Smooth muscle cell (in vitro differentiated cells): ENCODE data around the gene PCED1A. TPM values are rescaled to one million over a fixed set of nuclear protein-coding genes. Genes with fewer than 3 reads are reported as not detected.

Experiments used
- DNase-seq: peaks from one replicate; lab custom pipeline; 2025; ENCODE audit not compliant: unreplicated experiment; lab: John Stamatoyannopoulos, UW
- H2AFZ ChIP-seq: fragments of 200-600 bp; sonication (generic); 2 replicates; pipeline ENCODE4 v1.6.0; 2016; ENCODE audit warnings: antibody characterized with exemption, low read depth, mild to moderate bottlenecking
- H3F3A ChIP-seq: fragments of 200-600 bp; sonication (generic); 2 replicates; pipeline ENCODE4 v1.6.0; 2017; ENCODE audit warnings: antibody characterized with exemption, low read depth
- H3K27ac ChIP-seq: fragments of 200-600 bp; sonication (generic); 2 replicates; pipeline ENCODE4 v1.5.1; 2016; ENCODE audit warnings: low read depth, mild to moderate bottlenecking
- H3K27me3 ChIP-seq: fragments of 200-600 bp; sonication (generic); 2 replicates; pipeline ENCODE4 v1.6.1; 2016; ENCODE audit warnings: low read depth, mild to moderate bottlenecking
- H3K36me3 ChIP-seq: fragments of 200-600 bp; sonication (generic); 2 replicates; pipeline ENCODE4 v1.5.1; 2016; ENCODE audit warnings: low read depth
- H3K4me1 ChIP-seq: fragments of 200-600 bp; sonication (generic); 2 replicates; pipeline ENCODE4 v1.5.1; 2016; ENCODE audit warnings: low read depth
- H3K4me2 ChIP-seq: fragments of 200-600 bp; sonication (generic); 2 replicates; pipeline ENCODE4 v1.6.0; 2016; ENCODE audit warnings: mild to moderate bottlenecking
- H3K4me3 ChIP-seq: fragments of 200-600 bp; sonication (generic); 2 replicates; pipeline ENCODE4 v1.5.1; 2016; ENCODE audit warnings: mild to moderate bottlenecking
- H3K79me2 ChIP-seq: fragments of 200-600 bp; sonication (generic); 2 replicates; pipeline ENCODE4 v1.6.0; 2016; ENCODE audit warnings: low read depth, mild to moderate bottlenecking
- H3K9ac ChIP-seq: fragments of 200-600 bp; sonication (generic); 2 replicates; pipeline ENCODE4 v1.6.0; 2016; ENCODE audit warnings: low read depth
- H3K9me3 ChIP-seq: fragments of 200-600 bp; sonication (generic); replicated peaks from 2 replicates; pipeline ENCODE4 v1.5.1; 2016; ENCODE audit warnings: low read depth
- H4K20me1 ChIP-seq: fragments of 200-600 bp; sonication (generic); 2 replicates; pipeline ENCODE4 v1.6.0; 2016; ENCODE audit warnings: low read depth
- WGBS: methylation state at CpG from one replicate; pipeline ENCODE4 v1.1.7; 2016; ENCODE audit warnings: low lambda C conversion rate; 5-methylcytosine and 5-hydroxymethylcytosine counted together
- polyA plus RNA-seq: library from polyadenylated mRNA; unstranded; fragments of >200 nt; fragmentation: Nextera tagmentation; extraction: Ambion mirVana; gene quantifications from 2 replicates; pipeline ENCODE4 v1.2.1, GENCODE V29; 2016
- total RNA-seq: library from RNA; depleted of rRNA; stranded (reverse); fragments of >200 nt; gene quantifications from 2 replicates; pipeline ENCODE4 v1.2.3, GENCODE V29; 2014
- TF ChIP-seq, protein P1 (sequence below): fragments of 200-600 bp; sonication (generic); IDR thresholded peaks from 2 replicates; pipeline ENCODE4 v1.5.1; 2017; ENCODE audit warnings: borderline replicate concordance, mild to moderate bottlenecking, antibody characterized with exemption; ENCODE audit not compliant: insufficient read depth, poor library complexity, severe bottlenecking

The PCED1A gene
- total and polyA plus RNA-seq, 2 experiments from 2014 or later = 18.7 to 46.7 TPM

DNA sequence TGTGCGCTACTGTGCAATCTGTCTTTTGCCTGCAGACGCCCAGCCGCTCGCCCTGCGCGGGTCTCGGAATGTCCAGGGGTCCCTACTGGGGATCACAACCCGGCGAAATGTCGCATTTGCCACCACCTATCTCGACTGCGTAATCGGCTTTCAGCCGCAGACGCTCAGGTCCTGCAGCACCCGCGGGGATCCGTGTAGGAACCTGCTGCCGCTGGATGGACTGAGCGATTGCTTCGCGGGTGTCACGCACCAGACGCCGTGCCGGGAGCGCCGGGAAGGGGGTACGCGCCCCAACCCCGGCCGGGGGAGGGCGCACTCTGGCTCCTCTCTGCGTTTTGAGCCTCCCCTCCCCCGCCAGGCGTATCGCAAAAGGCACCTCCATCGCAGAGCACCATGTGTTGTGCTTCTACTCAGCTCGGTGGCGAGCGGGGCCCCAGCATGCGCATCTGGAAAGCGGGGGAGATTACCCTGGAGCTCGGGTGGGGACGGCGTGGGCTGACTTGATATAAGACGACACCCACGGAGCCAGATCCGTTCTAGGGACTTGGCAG, 32.1 kb upstream of the PCED1A start:
- peak; percentile 36 for DNase-seq
- no peak overlapping the region for H3K9ac ChIP-seq
- peaks cover 25% of the 10 kb centered on the region for H3K4me1 ChIP-seq
- peaks cover 32% of the 10 kb centered on the region for H4K20me1 ChIP-seq
- H3F3A ChIP-seq = peaks cover 14% of the 10 kb centered on the region
- H2AFZ ChIP-seq = peak overlapping the region; percentile 73
- H3K27ac ChIP-seq = no peak overlapping the region
- H3K79me2 ChIP-seq = peaks cover 37% of the 10 kb centered on the region
- peak overlapping the region; percentile 99 for H3K4me2 ChIP-seq
- no peaks in the 10 kb centered on the region for H3K36me3 ChIP-seq
- H3K9me3 ChIP-seq = no peaks in the 10 kb centered on the region
- peak overlapping the region; percentile 95 for H3K4me3 ChIP-seq
- TF ChIP-seq, protein P1, sequence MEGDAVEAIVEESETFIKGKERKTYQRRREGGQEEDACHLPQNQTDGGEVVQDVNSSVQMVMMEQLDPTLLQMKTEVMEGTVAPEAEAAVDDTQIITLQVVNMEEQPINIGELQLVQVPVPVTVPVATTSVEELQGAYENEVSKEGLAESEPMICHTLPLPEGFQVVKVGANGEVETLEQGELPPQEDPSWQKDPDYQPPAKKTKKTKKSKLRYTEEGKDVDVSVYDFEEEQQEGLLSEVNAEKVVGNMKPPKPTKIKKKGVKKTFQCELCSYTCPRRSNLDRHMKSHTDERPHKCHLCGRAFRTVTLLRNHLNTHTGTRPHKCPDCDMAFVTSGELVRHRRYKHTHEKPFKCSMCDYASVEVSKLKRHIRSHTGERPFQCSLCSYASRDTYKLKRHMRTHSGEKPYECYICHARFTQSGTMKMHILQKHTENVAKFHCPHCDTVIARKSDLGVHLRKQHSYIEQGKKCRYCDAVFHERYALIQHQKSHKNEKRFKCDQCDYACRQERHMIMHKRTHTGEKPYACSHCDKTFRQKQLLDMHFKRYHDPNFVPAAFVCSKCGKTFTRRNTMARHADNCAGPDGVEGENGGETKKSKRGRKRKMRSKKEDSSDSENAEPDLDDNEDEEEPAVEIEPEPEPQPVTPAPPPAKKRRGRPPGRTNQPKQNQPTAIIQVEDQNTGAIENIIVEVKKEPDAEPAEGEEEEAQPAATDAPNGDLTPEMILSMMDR = peak; percentile 9
- H3K27me3 ChIP-seq = no peaks in the 10 kb centered on the region
- WGBS = under 1% methylated on average over 48 of the region's 49 CpGs

GRCh38 chr20:2871661-2872458, 31.4 kb upstream of the PCED1A start:
- Histone ChIP-seq H3K27ac (no peak overlapping the region), H3K4me1 (peaks cover 25% of the 10 kb centered on the region), H3K9me3 (no peaks in the 10 kb centered on the region), H4K20me1 (peaks cover 25% of the 10 kb centered on the region), H3K27me3 (no peaks in the 10 kb centered on the region), H3K79me2 (peaks cover 33% of the 10 kb centered on the region), H2AFZ (no peak overlapping the region), H3K4me2 (peak overlapping the region; percentile 99), H3K4me3 (peak overlapping the region; percentile 95), H3K36me3 (no peaks in the 10 kb centered on the region), H3K9ac (no peak overlapping the region), H3F3A (peaks cover 14% of the 10 kb centered on the region)
- TF ChIP-seq, protein P1 = no peak
- 42% methylated on average over 29 of the region's 34 CpGs for WGBS
- DNase-seq = no peak

GRCh38 chr20:2871111-2871465, 30.6 kb upstream of the PCED1A start:
- H3K79me2 ChIP-seq = peaks cover 25% of the 10 kb centered on the region
- no peak overlapping the region for H3K9ac ChIP-seq
- H2AFZ ChIP-seq = no peak overlapping the region
- peaks cover 17% of the 10 kb centered on the region for H4K20me1 ChIP-seq
- 72% methylated on average over 2 of the region's 2 CpGs for WGBS
- no peaks in the 10 kb centered on the region for H3K9me3 ChIP-seq
- peak overlapping the region; percentile 73 for H3K4me2 ChIP-seq
- DNase-seq = no peak
- peaks cover 25% of the 10 kb centered on the region for H3K4me1 ChIP-seq
- H3K27ac ChIP-seq = peak overlapping the region; percentile 48
- H3K27me3 ChIP-seq = no peaks in the 10 kb centered on the region
- no peak overlapping the region for H3K4me3 ChIP-seq
- peaks cover 14% of the 10 kb centered on the region for H3F3A ChIP-seq
- TF ChIP-seq, protein P1 = no peak
- H3K36me3 ChIP-seq = no peaks in the 10 kb centered on the region

DNA sequence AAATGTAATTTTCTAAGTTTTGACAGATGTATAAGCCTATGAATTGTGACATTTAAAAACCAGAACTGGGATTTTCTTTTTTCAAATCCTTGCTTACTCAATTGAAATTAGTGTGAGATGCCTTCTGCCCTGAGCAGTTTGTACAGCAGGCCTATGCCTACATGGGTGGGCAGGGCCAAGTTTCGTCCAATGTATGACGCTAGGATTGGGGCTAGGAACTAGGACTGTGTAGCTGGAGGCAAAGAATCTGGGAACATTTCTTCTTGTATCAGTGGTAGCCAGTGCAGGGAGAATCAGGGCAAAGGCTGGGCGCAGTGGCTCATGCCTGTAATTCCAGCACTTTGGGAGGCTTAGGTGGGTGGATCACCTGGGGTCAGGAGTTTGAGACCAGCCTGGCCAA, 28.9 kb upstream of the PCED1A start:
- Histone ChIP-seq H3K79me2 (peaks cover 8% of the 10 kb centered on the region), H4K20me1 (peaks cover 2% of the 10 kb centered on the region), H3K27me3 (no peaks in the 10 kb centered on the region), H3K4me1 (peaks cover 20% of the 10 kb centered on the region), H2AFZ (no peak overlapping the region), H3K9me3 (no peaks in the 10 kb centered on the region), H3K4me3 (no peak overlapping the region), H3K36me3 (no peaks in the 10 kb centered on the region), H3K27ac (no peak overlapping the region), H3F3A (peaks cover 14% of the 10 kb centered on the region), H3K4me2 (no peak overlapping the region), H3K9ac (no peak overlapping the region)
- WGBS = 97% methylated on average over 3 of the region's 3 CpGs
- TF ChIP-seq, protein P1 = no peak
- DNase-seq = no peak
